Mesodermal cell (in vitro differentiated cells): Measurements from ENCODE around the gene DUSP22.

ENCODE experiments used
- H3K27ac ChIP-seq: 2 replicates; pipeline ENCODE4 v1.7.0; 2013; ENCODE audit warnings: mild to moderate bottlenecking, low read depth, low read length, moderate library complexity; ENCODE audit not compliant: severe bottlenecking
- H3K36me3 ChIP-seq: 2 replicates; pipeline ENCODE4 v1.7.1; 2013; ENCODE audit warnings: mild to moderate bottlenecking, low read length, moderate library complexity; ENCODE audit not compliant: control insufficient read depth, insufficient read depth
- H3K4me1 ChIP-seq: one replicate; pipeline ENCODE4 v1.7.1; 2013; ENCODE audit warnings: mild to moderate bottlenecking, low read length; ENCODE audit not compliant: insufficient read depth, control insufficient read depth, poor library complexity, severe bottlenecking
- H3K4me3 ChIP-seq: 2 replicates; pipeline ENCODE4 v1.7.0; 2013; ENCODE audit warnings: low read length, control low read depth, mild to moderate bottlenecking; ENCODE audit not compliant: insufficient read depth, poor library complexity, severe bottlenecking; ENCODE audit errors: extremely low read depth
- H3K9me3 ChIP-seq: 2 replicates; pipeline ENCODE4 v1.7.1; 2013; ENCODE audit warnings: mild to moderate bottlenecking, low read length, moderate library complexity; ENCODE audit not compliant: control insufficient read depth
- WGBS, 2 experiments: methylation state at CpG; one replicate each; pipeline ENCODE4 v1.1.5; 2013; ENCODE audit warnings: missing lambda C conversion rate in 2 of 2; ENCODE audit not compliant: insufficient coverage in 2 of 2; 5-methylcytosine and 5-hydroxymethylcytosine counted together

The DUSP22 gene

DNA sequence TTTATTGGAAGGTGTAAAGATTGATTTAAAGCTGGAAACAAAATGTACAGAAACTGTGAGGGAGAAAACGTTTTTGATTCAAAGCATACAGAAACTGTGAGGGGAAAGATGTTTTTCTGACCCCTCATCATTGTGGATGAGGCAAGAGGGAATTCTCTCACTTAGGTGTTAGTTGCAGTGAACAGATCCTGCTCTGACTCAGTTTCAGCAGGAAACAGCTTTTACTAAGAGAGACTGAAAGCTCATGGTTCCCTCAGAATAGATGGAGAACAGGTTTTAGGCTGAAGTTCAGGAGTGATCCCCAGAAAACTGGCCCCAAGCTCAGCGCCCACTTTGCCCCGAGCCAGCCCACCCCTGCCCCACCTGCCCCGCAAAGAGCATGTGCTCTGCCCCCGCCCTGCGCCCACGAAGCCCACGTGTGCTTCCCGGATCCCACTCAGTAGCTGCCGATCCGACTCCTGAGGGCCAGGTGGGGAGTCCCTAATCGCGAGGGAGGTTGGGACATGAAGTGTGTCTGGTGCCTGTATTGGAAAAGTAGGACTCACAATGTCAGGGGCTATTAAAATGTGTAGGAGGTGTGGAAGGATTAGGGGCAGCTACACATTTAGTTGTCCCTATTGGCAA, 41.2 kb downstream of the DUSP22 start:
- Histone ChIP-seq H3K4me1 (peaks cover 4% of the 10 kb centered on the region), H3K27ac (no peak overlapping the region), H3K9me3 (no peaks in the 10 kb centered on the region), H3K36me3 (peaks cover 3% of the 10 kb centered on the region), H3K4me3 (no peak overlapping the region)
- WGBS, 2 experiments, result 85 to 87% methylated on average over 10 to 12 of the region's 13 CpGs

DNA sequence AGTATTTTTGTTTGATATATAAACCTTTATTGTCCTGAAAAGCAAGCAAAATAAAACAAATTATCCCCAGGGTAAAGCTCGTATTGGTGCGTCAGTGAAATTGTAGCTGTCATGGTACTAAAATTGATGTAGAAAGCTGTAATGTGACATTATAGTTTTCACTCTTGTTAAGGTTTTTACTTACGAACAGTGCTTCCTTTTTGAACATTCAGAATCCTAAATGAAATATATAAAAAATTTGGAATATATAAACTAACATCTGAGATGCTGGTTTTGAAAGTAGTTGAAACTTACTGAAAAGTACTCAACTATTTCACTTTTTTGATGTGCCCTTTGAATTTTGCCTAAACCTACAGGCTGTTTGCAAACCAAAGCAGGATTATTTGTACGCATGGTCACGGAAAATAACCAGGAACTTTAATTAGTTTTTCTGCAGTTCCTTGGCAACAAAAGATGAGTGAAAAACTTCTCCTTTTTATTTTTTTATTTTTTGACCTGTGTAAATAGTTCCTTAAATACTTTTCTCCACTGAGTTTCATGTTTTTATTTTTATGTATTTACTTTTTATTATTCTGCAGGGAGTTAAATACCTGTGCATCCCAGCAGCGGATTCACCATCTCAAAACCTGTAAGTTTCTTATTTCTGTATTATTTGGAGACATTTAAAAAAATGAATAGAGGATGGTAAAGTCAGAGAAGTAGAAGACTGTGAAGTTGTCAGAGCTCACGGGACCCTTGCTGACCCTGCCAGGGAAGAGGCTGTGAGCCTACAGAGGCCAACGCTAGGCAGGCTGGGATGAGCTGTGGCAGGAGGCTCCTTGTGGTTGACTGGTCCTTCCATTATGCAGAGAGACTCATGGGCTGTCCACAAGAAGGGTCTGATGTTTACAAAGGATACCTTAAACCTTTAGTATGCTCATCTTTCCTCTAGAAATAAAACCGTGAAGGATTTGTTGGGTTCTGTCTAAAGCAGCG, 42.5 kb downstream of the DUSP22 start:
- no peak overlapping the region for H3K27ac ChIP-seq
- 92 to 94% methylated on average over 6 to 8 of the region's 10 CpGs for WGBS, 2 experiments
- no peak overlapping the region for H3K4me3 ChIP-seq
- H3K9me3 ChIP-seq, result no peaks in the 10 kb centered on the region
- H3K4me1 ChIP-seq, result peaks cover 4% of the 10 kb centered on the region
- peaks cover 3% of the 10 kb centered on the region for H3K36me3 ChIP-seq

DNA sequence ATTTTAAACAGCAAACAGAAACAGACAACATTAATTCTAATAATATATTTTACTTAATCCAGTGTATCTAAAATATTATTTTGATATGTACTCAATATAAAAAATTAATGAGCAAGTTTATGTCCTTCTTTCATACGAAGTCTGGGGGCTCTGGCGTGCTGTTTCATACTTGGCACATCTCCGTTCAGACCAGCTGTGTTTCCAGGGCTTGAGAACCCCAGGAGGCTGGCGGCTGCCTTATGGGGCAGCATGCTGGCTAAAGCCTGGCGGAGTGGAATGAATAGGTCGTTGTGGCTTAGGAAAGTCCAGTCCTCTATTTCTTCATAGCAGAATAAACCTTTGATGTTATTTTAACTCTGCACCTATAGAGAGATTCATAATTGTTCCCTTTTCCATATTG, 43.3 kb downstream of the DUSP22 start:
- Histone ChIP-seq H3K4me1 (peaks cover 4% of the 10 kb centered on the region), H3K4me3 (no peak overlapping the region), H3K27ac (no peak overlapping the region), H3K9me3 (no peaks in the 10 kb centered on the region), H3K36me3 (peaks cover 4% of the 10 kb centered on the region)
- 80 to 95% methylated on average over 3 to 4 of the region's 6 CpGs for WGBS, 2 experiments

DNA sequence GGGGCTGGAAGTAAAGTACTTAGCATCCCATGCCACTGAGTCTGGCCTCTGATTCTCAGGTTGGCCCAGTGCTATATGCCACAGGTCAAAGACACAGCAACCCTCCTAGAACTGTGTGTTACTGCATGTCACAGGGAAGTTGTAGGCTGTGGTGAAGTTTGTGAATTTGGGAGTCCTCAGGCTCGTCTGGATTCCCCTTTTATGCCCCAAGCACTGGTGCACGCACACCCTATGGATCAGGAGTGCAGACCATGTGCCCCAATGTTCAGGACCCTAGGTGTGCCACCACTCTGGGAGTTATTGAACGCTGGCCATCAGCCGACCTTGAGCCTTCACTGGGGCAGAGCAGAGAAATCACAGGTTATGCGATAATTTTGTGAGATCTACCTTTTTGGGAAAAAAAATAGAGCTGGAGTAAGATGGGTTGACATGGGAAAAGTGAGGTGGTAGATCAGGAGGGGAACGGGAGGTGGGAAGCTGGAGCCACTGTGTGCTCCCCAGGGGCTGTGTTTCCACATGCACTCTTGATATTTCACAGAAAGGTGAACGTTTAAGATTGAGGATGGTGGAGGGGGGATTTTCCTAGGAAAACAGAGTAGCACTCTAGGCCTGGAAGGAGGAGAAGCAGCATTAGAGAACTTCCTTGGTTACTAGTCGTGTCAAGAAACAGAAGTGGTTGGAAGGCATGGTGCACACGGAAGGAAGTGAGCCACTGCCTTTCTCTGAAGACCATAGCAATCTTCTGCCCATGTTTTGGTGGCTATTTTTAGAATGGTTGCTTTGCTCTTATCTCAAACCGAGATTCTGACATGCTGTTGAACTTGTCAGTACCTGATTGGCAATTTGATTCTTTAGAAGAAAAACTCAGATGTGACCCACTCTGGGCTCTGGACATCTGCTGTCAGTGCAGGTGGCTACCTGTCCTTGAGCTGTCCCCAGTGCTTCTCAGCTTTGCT, 44.1 kb downstream of the DUSP22 start:
- Histone ChIP-seq H3K4me1 (peaks cover 4% of the 10 kb centered on the region), H3K36me3 (peaks cover 10% of the 10 kb centered on the region), H3K9me3 (no peaks in the 10 kb centered on the region), H3K4me3 (no peak overlapping the region), H3K27ac (no peak overlapping the region)
- WGBS, 2 experiments, result 73 to 82% methylated on average over 10 of the region's 10 CpGs

DNA sequence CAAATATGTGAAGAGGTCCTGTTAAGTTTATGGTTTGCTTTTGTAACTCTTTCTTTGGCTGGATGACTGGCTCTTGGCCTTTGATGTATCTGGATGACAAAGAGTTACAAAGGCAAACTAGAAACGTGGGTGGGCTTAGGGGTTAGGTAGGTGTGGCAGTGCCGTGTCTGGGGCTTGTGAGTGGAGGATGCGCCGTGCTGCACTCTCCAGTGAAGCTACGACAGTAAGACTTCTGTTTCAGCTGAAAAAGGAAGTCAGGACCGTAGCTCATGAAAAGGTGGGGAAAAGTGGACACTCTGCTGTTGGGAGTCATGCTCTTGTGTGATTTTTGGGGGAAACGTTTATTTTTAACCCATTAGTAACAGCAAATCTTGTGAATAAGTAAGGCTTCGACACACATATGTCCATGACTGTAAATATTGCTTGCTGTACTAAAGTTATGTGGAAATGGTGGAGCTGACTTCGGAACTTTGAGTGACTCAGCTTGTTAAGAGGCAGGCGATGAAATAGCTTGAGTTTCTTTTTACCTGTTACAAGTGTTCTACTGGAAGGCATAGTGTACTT, 45.6 kb downstream of the DUSP22 start:
- Histone ChIP-seq H3K27ac (no peak overlapping the region), H3K4me1 (peaks cover 4% of the 10 kb centered on the region), H3K36me3 (peaks cover 10% of the 10 kb centered on the region), H3K4me3 (no peak overlapping the region), H3K9me3 (no peaks in the 10 kb centered on the region)
- WGBS, 2 experiments, result 71 to 83% methylated on average over 8 to 9 of the region's 10 CpGs

DNA sequence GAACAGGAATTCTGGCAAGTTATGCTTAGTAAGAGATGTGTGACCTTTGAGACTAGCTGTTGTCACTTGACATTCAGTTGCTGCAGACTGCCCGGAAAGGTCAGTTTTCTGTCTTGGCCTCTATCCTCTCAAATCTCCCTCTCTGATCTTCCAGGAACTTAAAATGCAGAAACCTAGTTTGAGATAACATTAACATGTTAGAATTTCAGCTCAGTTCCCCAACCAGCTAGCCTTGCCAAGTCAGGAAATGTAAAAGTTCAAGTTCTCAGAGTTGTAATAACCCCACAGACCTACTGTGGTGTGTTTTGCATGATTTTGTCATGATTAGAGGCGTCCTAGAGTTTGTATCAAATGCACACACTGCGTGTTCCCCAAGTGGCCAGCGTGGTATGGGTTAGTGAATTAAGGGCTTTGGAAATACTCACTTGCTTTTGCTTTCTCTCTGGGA, 46.6 kb downstream of the DUSP22 start:
- WGBS, 2 experiments, result 57 to 88% methylated on average over 1 to 3 of the region's 4 CpGs
- Histone ChIP-seq H3K27ac (no peak overlapping the region), H3K36me3 (peaks cover 7% of the 10 kb centered on the region), H3K9me3 (no peaks in the 10 kb centered on the region), H3K4me1 (peaks cover 4% of the 10 kb centered on the region), H3K4me3 (no peak overlapping the region)

DNA sequence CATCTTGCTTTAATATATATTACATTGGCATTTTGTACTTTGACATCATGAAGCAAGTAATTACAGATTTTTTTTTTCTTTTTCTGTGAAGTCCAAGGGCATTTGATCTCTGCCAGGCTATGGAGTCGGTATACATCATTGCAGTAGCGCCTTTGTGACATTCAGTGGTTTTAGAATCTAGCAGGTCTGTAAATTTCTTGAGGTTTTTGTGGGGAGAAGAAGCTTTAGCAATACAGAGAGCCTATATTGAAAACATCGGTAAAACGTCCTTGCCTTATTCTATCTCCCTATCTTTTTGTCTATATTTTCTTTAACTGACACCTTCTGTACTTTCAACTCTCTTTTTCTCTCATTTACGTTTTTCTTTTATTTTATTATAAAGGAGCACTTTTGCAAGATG, 47.2 kb downstream of the DUSP22 start:
- H3K36me3 ChIP-seq, result peaks cover 7% of the 10 kb centered on the region
- WGBS, 2 experiments, result 63 to 91% methylated on average over 3 to 4 of the region's 5 CpGs

DNA sequence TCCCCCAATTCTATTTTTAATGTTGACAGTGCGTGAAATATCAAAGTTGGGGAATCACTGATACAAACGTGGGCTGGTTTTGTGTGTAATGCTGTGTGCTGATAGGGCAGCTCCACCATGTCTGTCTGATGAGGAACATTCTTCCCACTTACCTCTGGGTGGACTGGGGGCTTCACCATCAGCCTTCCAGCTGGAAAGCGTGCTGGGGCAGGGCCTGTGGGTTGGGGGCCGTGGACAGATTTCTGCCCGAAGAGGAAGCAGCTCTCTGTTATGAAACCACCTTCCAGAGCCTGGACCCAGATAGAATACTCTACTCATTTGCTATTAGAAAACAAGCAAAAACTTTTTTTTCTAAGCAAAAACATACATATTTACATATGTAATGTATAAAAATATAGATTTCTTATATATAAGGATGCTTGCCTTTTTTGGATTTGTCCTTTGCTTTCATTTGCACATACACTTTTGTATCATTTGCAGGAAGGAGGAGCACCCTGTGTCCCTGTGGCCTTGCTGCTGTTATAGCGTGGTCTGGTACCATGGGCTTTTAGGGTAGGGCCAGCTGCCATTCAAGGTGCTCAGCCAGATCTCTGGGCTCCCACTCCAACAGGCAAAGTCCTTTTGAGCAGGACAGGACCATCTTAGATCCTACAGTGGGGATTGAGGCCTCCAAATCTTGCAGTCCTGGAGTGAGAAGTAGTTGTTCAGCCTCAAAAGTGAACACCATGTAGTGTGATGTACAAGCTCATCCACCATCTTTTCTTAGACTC, 48.1 kb downstream of the DUSP22 start:
- no peaks in the 10 kb centered on the region for H3K9me3 ChIP-seq
- H3K4me3 ChIP-seq, result no peak overlapping the region
- no peak overlapping the region for H3K27ac ChIP-seq
- H3K36me3 ChIP-seq, result peaks cover 7% of the 10 kb centered on the region
- H3K4me1 ChIP-seq, result peaks cover 4% of the 10 kb centered on the region
- 92 to 96% methylated on average over 2 to 4 of the region's 6 CpGs for WGBS, 2 experiments

More for the DNA sequence above, 47.2 kb downstream of the DUSP22 start:
- Histone ChIP-seq H3K4me1 (peaks cover 4% of the 10 kb centered on the region), H3K4me3 (no peak overlapping the region), H3K27ac (no peak overlapping the region), H3K9me3 (no peaks in the 10 kb centered on the region)

DNA sequence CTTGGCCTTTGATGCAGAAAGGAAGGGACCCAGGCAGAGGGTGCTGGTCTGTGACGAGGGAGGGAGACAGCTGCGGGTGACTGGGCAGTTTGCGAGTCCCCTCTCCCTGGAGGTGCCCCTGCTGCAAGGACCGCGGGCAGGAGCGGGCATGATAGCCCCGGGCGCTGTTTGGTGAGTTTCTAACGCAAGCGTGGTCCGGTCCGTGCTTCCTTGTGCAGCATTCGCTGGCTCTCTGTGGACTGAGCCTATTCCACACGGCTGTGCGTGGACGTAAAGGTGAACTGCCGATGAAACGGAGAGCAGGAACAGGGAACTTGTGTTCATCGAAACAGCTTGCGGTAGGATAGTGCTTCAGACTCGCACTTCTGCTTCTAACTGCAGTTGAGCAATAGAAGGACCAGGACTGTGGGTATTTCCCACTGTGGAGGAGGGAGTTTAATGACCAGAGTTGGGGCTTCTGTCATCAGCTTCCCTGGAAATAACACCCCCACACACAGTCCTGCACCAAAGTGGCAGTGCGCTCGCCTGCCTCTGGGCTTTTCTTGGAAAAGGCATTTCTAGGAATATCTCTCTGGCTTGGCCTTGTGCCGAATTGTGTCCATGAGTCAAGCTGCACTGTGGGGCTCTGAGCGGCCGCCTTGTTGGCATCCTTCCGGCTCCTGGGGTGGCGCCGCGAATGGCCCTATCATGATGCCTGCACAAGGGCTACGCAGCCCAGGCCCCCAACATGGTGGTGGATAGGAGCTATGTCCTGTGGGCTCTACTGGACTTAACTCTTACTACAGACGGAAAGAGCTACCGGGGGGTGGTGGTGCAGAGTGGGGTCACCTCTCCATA, 48.9 kb downstream of the DUSP22 start:
- Histone ChIP-seq H3K4me1 (peaks cover 4% of the 10 kb centered on the region), H3K27ac (no peak overlapping the region), H3K9me3 (no peaks in the 10 kb centered on the region), H3K36me3 (peaks cover 7% of the 10 kb centered on the region), H3K4me3 (no peak overlapping the region)
- 89 to 95% methylated on average over 28 to 32 of the region's 33 CpGs for WGBS, 2 experiments
